Uterus (tissue), 4 donors: ENCODE data around the gene YBX3. TPM values are rescaled to one million over a fixed set of nuclear protein-coding genes. Genes with fewer than 3 reads are reported as not detected.

Experiments used
- DNase-seq, 2 donors: peaks; one replicate each; pipeline ENCODE4 v3.0.0-alpha.2; 2019 to 2020
- H3K27ac ChIP-seq, 2 donors: fragments of 200-600 bp; sonication (generic); 1 replicate in 1 of 2; 2 replicates in 1 of 2; pipeline ENCODE4 v1.5.1; 2016 to 2018
- H3K27me3 ChIP-seq, 2 donors: fragments of 200-600 bp; sonication (generic); one replicate each; pipeline ENCODE4 v1.5.1; 2018 to 2019; ENCODE audit warnings: control low read depth in 1 of 2
- H3K36me3 ChIP-seq, 2 donors: fragments of 200-600 bp; sonication (generic); one replicate each; pipeline ENCODE4 v1.5.1; 2019; ENCODE audit warnings: control low read depth in 1 of 2
- H3K4me1 ChIP-seq, 2 donors: fragments of 200-600 bp; sonication (generic); one replicate each; pipeline ENCODE4 v1.5.1; 2018 to 2019; ENCODE audit warnings: control low read depth in 1 of 2
- H3K4me3 ChIP-seq, 2 donors: fragments of 200-600 bp; sonication (generic); 1 replicate in 1 of 2; 2 replicates in 1 of 2; pipeline ENCODE4 v1.5.1; 2018 to 2019; ENCODE audit warnings: mild to moderate bottlenecking in 1 of 2
- H3K9me3 ChIP-seq, 2 donors: fragments of 200-600 bp; sonication (generic); one replicate each; pipeline ENCODE4 v1.5.1; 2019; ENCODE audit warnings: control low read depth in 1 of 2
- POLR2A ChIP-seq, 2 donors: fragments of 450-650 bp; IDR thresholded peaks; one replicate each; pipeline ENCODE4 v1.6.1; 2016; ENCODE audit warnings: antibody characterized with exemption in 2 of 2, mild to moderate bottlenecking in 1 of 2, moderate library complexity in 1 of 2
- intact Hi-C: fragments of 100-400 bp; cut with DNase I; formaldehyde crosslinking; loops from one replicate; pipeline ENCODE4 v1.15.1; 2023; ENCODE audit warnings: low total_unique reads
- total RNA-seq, 4 donors: library from RNA; depleted of rRNA in 3 of 4; stranded (reverse); fragments of >200 nt in 3 of 4; gene quantifications; one replicate each; pipeline versions ENCODE4 v1.1.0 to v1.2.4, GENCODE V29; 2014 to 2023
- TF ChIP-seq, protein P1 (sequence below), 4 experiments: fragments of 200-600 bp in 2 of 4; fragments of 450-650 bp in 2 of 4; sonication (generic) in 2 of 4; IDR thresholded peaks; one replicate each; pipeline ENCODE4 v1.5.1; 2016 to 2019; ENCODE audit warnings: antibody characterized with exemption in 4 of 4, mild to moderate bottlenecking in 2 of 4, moderate library complexity in 1 of 4
- donor health status: DM: yes; HTN: yes; CAD: no.

Gene YBX3
- total RNA-seq, 4 donors from 2014 or later: 49.4 to 372 (median 216) TPM

DNA sequence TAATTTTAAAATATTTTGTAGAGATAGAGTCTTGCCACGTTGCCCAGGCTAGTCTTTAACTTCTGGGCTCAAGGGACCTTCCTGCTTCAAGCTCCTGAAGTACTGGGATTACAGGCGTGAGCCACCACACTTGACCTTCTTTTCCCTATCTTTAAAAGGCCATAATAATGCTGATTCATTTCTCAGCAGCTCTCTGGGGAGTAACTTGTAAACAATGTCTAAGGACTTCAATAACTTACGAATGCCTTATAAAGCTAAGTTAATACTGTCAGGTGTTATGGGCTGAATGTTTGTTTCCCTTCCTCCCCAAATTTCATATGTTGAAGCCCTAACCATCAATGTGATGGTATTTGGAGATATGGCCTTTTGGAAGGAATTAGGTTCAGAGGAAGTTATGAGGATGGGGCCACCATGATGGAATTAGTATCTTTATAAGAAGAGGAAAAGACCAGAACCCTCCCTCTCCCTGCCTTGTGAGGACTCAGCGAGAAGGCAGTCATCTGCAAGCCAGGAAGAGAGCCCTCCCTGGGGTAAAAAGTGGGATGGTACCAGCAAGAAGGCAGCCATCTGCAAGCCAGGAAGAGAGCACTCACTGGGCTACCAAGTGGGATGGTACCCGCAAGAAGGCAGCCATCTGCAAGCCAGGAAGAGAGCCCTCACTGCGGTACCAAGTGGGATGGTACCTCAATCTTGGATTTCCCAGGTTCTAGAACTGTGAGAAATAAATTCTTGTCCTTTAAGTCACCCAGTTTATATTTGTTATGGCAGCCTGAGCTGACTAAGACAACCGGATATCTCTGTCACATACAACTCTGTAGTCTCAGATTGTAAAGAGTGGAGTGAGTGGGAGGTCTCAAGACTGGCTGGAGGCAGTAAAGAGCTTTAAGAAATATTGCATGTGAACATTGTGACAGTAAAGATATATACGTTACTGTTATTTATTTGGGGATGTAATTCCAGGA, 16.3 kb upstream of the YBX3 start:
- H3K36me3 ChIP-seq: no peaks in the 10 kb centered on the region
- TF ChIP-seq, protein P1, sequence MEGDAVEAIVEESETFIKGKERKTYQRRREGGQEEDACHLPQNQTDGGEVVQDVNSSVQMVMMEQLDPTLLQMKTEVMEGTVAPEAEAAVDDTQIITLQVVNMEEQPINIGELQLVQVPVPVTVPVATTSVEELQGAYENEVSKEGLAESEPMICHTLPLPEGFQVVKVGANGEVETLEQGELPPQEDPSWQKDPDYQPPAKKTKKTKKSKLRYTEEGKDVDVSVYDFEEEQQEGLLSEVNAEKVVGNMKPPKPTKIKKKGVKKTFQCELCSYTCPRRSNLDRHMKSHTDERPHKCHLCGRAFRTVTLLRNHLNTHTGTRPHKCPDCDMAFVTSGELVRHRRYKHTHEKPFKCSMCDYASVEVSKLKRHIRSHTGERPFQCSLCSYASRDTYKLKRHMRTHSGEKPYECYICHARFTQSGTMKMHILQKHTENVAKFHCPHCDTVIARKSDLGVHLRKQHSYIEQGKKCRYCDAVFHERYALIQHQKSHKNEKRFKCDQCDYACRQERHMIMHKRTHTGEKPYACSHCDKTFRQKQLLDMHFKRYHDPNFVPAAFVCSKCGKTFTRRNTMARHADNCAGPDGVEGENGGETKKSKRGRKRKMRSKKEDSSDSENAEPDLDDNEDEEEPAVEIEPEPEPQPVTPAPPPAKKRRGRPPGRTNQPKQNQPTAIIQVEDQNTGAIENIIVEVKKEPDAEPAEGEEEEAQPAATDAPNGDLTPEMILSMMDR (IDR thresholded peaks at IDR 0.05): no peak
- TF ChIP-seq POLR2A (IDR thresholded peaks at IDR 0.05): no peak
- no peaks in the 10 kb centered on the region for H3K9me3 ChIP-seq
- no peak for DNase-seq
- intact Hi-C loops: no loop called here
- H3K4me3 ChIP-seq: no peak overlapping the region
- no peaks in the 10 kb centered on the region for H3K27me3 ChIP-seq
- no peaks in the 10 kb centered on the region for H3K4me1 ChIP-seq
- no peak overlapping the region for H3K27ac ChIP-seq

DNA sequence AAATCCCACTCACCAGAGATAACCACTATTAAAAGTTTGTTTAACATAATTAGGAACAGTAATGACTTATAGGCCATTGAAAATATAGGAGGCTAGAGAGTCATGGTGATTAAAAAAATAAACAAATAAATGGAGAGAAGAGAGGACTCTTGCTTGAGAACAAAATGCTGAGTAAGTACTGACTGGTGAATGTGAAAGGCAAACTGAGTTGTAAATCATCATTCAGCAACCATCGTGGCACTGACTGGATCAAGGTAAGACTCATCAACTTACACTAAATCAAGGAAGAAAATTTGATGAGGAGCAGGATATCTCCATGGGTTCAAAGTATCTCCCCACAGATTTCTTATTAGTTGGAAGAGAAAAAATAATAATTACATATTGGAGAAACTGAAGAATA, 14.1 kb upstream of the YBX3 start:
- intact Hi-C loops: no loop called here
- DNase-seq: no peak

DNA sequence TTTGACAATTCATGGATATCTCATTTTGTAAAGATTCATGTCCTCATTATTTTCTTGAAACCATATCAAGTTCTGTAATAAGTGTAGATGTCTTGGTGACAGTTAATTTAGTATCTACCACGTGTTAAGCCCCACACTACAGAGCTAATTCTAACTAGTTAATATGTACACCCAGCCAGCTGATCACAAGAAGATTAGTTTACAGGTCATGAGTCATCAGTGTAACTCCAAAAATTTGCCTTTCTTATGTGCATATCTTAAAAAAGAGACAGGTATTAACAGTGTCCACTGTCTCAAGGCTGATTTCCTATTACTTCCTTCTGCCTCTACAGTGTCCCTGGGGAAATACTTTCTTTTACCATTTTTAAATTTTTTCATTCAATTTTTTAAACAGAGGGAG, 13.3 kb upstream of the YBX3 start:
- H3K9me3 ChIP-seq: no peaks in the 10 kb centered on the region
- TF ChIP-seq POLR2A (IDR thresholded peaks at IDR 0.05): no peak
- TF ChIP-seq, protein P1 (IDR thresholded peaks at IDR 0.05): no peak
- no peaks in the 10 kb centered on the region for H3K36me3 ChIP-seq
- no peak overlapping the region for H3K27ac ChIP-seq
- no peak for DNase-seq
- H3K4me3 ChIP-seq: no peak overlapping the region
- intact Hi-C loops: no loop called here
- H3K4me1 ChIP-seq: no peaks in the 10 kb centered on the region
- no peaks in the 10 kb centered on the region for H3K27me3 ChIP-seq

More for the DNA sequence above, 14.1 kb upstream of the YBX3 start:
- Histone ChIP-seq H3K27me3 (no peaks in the 10 kb centered on the region), H3K27ac (no peak overlapping the region), H3K4me3 (no peak overlapping the region), H3K36me3 (no peaks in the 10 kb centered on the region), H3K4me1 (no peaks in the 10 kb centered on the region), H3K9me3 (no peaks in the 10 kb centered on the region)
- TF ChIP-seq, protein P1 (IDR thresholded peaks at IDR 0.05): no peak

DNA sequence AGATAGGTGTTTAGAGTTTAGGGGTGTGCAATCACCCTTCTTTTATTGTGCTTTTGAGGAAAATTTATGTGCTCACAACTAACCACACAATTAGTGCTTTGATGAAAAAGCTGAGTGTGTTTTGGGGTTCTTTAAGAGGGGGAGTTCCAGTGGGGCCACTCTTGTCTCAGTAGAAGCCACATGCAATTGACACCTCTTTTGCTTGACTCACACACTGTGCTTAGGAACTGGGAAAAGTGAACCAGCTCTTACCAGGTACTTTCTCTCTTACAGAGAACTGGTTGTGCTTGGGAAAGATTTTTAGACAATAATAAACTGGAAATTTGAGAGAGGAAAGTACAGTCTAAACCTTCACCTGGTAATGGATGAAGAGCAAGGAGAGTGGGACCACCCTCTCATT, 12.3 kb upstream of the YBX3 start:
- Histone ChIP-seq H3K4me1 (no peaks in the 10 kb centered on the region), H3K27me3 (no peaks in the 10 kb centered on the region), H3K4me3 (no peak overlapping the region), H3K27ac (no peak overlapping the region), H3K9me3 (no peaks in the 10 kb centered on the region), H3K36me3 (no peaks in the 10 kb centered on the region)
- DNase-seq: no peak
- intact Hi-C loops: no loop called here
- TF ChIP-seq, protein P1 (IDR thresholded peaks at IDR 0.05): no peak
- TF ChIP-seq POLR2A (IDR thresholded peaks at IDR 0.05): no peak

- Histone ChIP-seq H3K36me3 (no peaks in the 10 kb centered on the region), H3K9me3 (no peaks in the 10 kb centered on the region), H3K4me3 (no peak overlapping the region), H3K27ac (no peak overlapping the region), H3K4me1 (no peaks in the 10 kb centered on the region), H3K27me3 (no peaks in the 10 kb centered on the region)
- intact Hi-C loops: no loop called here
- DNase-seq: no peak
- TF ChIP-seq POLR2A (IDR thresholded peaks at IDR 0.05): no peak
- TF ChIP-seq, protein P1 (IDR thresholded peaks at IDR 0.05): no peak
Observed at GRCh38 chr12:10732549-10732948, 9.4 kb upstream of the YBX3 start.
